ENCODE results near the gene PLCL1. TPM values are rescaled to one million over a fixed set of nuclear protein-coding genes. Genes with fewer than 3 reads are reported as not detected.

Gene PLCL1
- total RNA-seq, 1 experiment from 2014 or later = 0.07 TPM

GRCh38 chr2:198012025-198012424 is 207.6 kb downstream of the PLCL1 start:
- no peak for DNase-seq (ENCODE audit: low read depth, low spot score)
- Histone ChIP-seq H4K20me1 (ENCODE audit: insufficient read depth) (no peaks in the 10 kb centered on the region), H2AFZ (ENCODE audit: low read depth, low read length, poor library complexity, severe bottlenecking) (no peak overlapping the region), H3K4me2 (ENCODE audit: low read length) (no peak overlapping the region), H3K4me3 (replicated peaks in 1 of 2; ENCODE audit: low read depth in 1 of 2, low read length in 2 of 2) (no peak overlapping the region), H3K9me2 (ENCODE audit: insufficient read depth) (no peaks in the 10 kb centered on the region), H3K27ac (ENCODE audit: low read depth, low read length) (no peak overlapping the region), H3K79me2 (ENCODE audit: insufficient read depth, low read length) (no peaks in the 10 kb centered on the region), H3K9me3 (ENCODE audit: control insufficient read depth in 1 of 2, insufficient read depth in 1 of 2, low read depth in 1 of 2, low read length in 2 of 2) (no peaks in the 10 kb centered on the region), H3K9ac (ENCODE audit: low read length) (no peak overlapping the region), H3K27me3 (ENCODE audit: insufficient read depth, low read length) (peaks cover 14% of the 10 kb centered on the region; the same call in 1 of the 2 replicates), H3K4me1 (ENCODE audit: control insufficient read depth in 1 of 2, insufficient read depth in 2 of 2, low read length in 2 of 2) (no peaks in the 10 kb centered on the region), H3K36me3 (ENCODE audit: control insufficient read depth in 1 of 2, insufficient read depth in 2 of 2, low read length in 2 of 2) (no peaks in the 10 kb centered on the region)
- CTCF ChIA-PET = no interaction called here
- RAD21 ChIA-PET (ENCODE audit: low non-redundant PET in 1 of 2, low total read pairs in 2 of 2, uncharacterized antibody in 2 of 2, unreplicated experiment in 2 of 2) = no interaction called here
- intact Hi-C loops (cut with micrococcal nuclease) = no loop called here
- POLR2A ChIA-PET = no interaction called here
- TF ChIP-seq ELF1 (IDR thresholded peaks at IDR 0.05; ENCODE audit: borderline replicate concordance, low read depth) (no peak), POLR2AphosphoS5 (IDR thresholded peaks at IDR 0.05; ENCODE audit: low read depth, low read length) (no peak), ZNF274 (IDR thresholded peaks at IDR 0.05; ENCODE audit: low read depth, low read length) (no peak)
- TF ChIP-seq, protein P1, sequence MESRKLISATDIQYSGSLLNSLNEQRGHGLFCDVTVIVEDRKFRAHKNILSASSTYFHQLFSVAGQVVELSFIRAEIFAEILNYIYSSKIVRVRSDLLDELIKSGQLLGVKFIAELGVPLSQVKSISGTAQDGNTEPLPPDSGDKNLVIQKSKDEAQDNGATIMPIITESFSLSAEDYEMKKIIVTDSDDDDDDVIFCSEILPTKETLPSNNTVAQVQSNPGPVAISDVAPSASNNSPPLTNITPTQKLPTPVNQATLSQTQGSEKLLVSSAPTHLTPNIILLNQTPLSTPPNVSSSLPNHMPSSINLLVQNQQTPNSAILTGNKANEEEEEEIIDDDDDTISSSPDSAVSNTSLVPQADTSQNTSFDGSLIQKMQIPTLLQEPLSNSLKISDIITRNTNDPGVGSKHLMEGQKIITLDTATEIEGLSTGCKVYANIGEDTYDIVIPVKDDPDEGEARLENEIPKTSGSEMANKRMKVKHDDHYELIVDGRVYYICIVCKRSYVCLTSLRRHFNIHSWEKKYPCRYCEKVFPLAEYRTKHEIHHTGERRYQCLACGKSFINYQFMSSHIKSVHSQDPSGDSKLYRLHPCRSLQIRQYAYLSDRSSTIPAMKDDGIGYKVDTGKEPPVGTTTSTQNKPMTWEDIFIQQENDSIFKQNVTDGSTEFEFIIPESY (IDR thresholded peaks at IDR 0.05; ENCODE audit: extremely low read depth, insufficient replicate concordance, low read length) = no peak
- no TSS peak for BruUV-seq (replicated peaks)
- ATAC-seq = no peak

- H3K4me2 ChIP-seq (ENCODE audit: low read length) = no peak overlapping the region
- RAD21 ChIA-PET (ENCODE audit: low non-redundant PET in 1 of 2, low total read pairs in 2 of 2, uncharacterized antibody in 2 of 2, unreplicated experiment in 2 of 2) = no interaction called here
- H3K36me3 ChIP-seq (ENCODE audit: control insufficient read depth in 1 of 2, insufficient read depth in 2 of 2, low read length in 2 of 2) = no peaks in the 10 kb centered on the region
- no peaks in the 10 kb centered on the region for H3K79me2 ChIP-seq (ENCODE audit: insufficient read depth, low read length)
- H3K9me3 ChIP-seq (ENCODE audit: control insufficient read depth in 1 of 2, insufficient read depth in 1 of 2, low read depth in 1 of 2, low read length in 2 of 2) = no peaks in the 10 kb centered on the region
- no peaks in the 10 kb centered on the region for H3K4me1 ChIP-seq (ENCODE audit: control insufficient read depth in 1 of 2, insufficient read depth in 2 of 2, low read length in 2 of 2)
- intact Hi-C loops (cut with micrococcal nuclease) = no loop called here
- DNase-seq (ENCODE audit: low read depth, low spot score) = no peak
- no TSS peak for BruUV-seq (replicated peaks)
- CTCF ChIA-PET = no interaction called here
- no peak overlapping the region for H3K9ac ChIP-seq (ENCODE audit: low read length)
- H4K20me1 ChIP-seq (ENCODE audit: insufficient read depth) = no peaks in the 10 kb centered on the region
- H3K27me3 ChIP-seq (ENCODE audit: insufficient read depth, low read length) = peaks cover 14% of the 10 kb centered on the region; the same call in 1 of the 2 replicates
- POLR2A ChIA-PET = no interaction called here
- no peak overlapping the region for H3K27ac ChIP-seq (ENCODE audit: low read depth, low read length)
- H3K9me2 ChIP-seq (ENCODE audit: insufficient read depth) = no peaks in the 10 kb centered on the region
- no peak overlapping the region for H3K4me3 ChIP-seq (replicated peaks in 1 of 2; ENCODE audit: low read depth in 1 of 2, low read length in 2 of 2)
- no peak overlapping the region for H2AFZ ChIP-seq (ENCODE audit: low read depth, low read length, poor library complexity, severe bottlenecking)
- ATAC-seq = no peak
- TF ChIP-seq YY1 (IDR thresholded peaks at IDR 0.05; ENCODE audit: extremely low read depth, insufficient replicate concordance, low read depth, low read length) = no peak
- TF ChIP-seq CTCF (IDR thresholded peaks at IDR 0.05 in 2 of 3, conservative IDR thresholded peaks at IDR 0.05 in 1 of 3; ENCODE audit: borderline replicate concordance in 1 of 3, insufficient read depth in 1 of 3, low read depth in 2 of 3, low read length in 2 of 3) = no peak
- TF ChIP-seq SRF (IDR thresholded peaks at IDR 0.05; ENCODE audit: low read depth) = no peak
- TF ChIP-seq MAX (IDR thresholded peaks at IDR 0.05) = no peak
- TF ChIP-seq, protein P2, sequence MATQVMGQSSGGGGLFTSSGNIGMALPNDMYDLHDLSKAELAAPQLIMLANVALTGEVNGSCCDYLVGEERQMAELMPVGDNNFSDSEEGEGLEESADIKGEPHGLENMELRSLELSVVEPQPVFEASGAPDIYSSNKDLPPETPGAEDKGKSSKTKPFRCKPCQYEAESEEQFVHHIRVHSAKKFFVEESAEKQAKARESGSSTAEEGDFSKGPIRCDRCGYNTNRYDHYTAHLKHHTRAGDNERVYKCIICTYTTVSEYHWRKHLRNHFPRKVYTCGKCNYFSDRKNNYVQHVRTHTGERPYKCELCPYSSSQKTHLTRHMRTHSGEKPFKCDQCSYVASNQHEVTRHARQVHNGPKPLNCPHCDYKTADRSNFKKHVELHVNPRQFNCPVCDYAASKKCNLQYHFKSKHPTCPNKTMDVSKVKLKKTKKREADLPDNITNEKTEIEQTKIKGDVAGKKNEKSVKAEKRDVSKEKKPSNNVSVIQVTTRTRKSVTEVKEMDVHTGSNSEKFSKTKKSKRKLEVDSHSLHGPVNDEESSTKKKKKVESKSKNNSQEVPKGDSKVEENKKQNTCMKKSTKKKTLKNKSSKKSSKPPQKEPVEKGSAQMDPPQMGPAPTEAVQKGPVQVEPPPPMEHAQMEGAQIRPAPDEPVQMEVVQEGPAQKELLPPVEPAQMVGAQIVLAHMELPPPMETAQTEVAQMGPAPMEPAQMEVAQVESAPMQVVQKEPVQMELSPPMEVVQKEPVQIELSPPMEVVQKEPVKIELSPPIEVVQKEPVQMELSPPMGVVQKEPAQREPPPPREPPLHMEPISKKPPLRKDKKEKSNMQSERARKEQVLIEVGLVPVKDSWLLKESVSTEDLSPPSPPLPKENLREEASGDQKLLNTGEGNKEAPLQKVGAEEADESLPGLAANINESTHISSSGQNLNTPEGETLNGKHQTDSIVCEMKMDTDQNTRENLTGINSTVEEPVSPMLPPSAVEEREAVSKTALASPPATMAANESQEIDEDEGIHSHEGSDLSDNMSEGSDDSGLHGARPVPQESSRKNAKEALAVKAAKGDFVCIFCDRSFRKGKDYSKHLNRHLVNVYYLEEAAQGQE (IDR thresholded peaks at IDR 0.05; ENCODE audit: low read depth) = no peak
- no peak for TF ChIP-seq CEBPB (IDR thresholded peaks at IDR 0.05; ENCODE audit: low read depth)
- no peak for TF ChIP-seq CBX3 (IDR thresholded peaks at IDR 0.05; ENCODE audit: low read depth)
- TF ChIP-seq ZFX (IDR thresholded peaks at IDR 0.05) = no peak
- no peak for TF ChIP-seq FOSL1 (IDR thresholded peaks at IDR 0.05; ENCODE audit: low read depth)
Measured at GRCh38 chr2:198016243-198016642, 211.8 kb downstream of the PLCL1 start.

All from HCT116 (cell line).